Measurements from ENCODE around the gene ESRRB. TPM values are rescaled to one million over a fixed set of nuclear protein-coding genes. Genes with fewer than 3 reads are reported as not detected.
A peak's percentile ranks its signal among the peaks of the same experiment; 100 is the strongest.
"Not testable (repeated sequence)": the region's sequence is repeated elsewhere in the genome, so short reads cannot be mapped to it uniquely, and the experiment has no call there.

The ESRRB gene
- total RNA-seq, 2 donors from 2014 or later, result 0.30 to 0.36 TPM

DNA sequence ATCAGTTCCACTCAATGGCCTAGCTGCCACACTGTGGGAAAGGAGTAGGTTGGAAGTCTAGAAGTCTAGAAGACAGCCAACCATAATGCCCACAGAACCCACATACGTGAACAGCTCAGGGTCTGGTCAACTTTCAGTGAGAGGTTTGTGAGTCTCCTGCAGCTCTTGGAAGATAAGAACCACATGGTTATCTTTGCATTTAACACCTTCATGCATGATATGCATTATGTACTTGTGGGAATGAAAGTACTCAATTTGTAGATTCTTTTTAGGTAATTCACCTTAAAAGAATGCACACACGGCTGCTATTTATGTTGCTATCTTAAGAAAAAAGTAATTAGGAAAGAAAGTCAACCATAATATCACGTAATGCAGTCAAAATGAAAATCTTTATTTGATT lies 126.7 kb downstream of the ESRRB start:
- H3K4me3 Mint-ChIP-seq, result no peak overlapping the region
- H3K27ac Mint-ChIP-seq, result no peak overlapping the region
- no peaks in the 10 kb centered on the region for H3K27me3 Mint-ChIP-seq (ENCODE audit: low read depth)
- no peaks in the 10 kb centered on the region for H3K4me1 Mint-ChIP-seq (ENCODE audit: low read depth)
- DNase-seq, result no peak
- H3K36me3 Mint-ChIP-seq (ENCODE audit: insufficient read depth in 2 of 2), result peaks cover 0 to 2% of the 10 kb centered on the region in 2 donors
- no peaks in the 10 kb centered on the region for H3K9me3 Mint-ChIP-seq
- ATAC-seq (replicated peaks in 1 of 2), result no peak

DNA sequence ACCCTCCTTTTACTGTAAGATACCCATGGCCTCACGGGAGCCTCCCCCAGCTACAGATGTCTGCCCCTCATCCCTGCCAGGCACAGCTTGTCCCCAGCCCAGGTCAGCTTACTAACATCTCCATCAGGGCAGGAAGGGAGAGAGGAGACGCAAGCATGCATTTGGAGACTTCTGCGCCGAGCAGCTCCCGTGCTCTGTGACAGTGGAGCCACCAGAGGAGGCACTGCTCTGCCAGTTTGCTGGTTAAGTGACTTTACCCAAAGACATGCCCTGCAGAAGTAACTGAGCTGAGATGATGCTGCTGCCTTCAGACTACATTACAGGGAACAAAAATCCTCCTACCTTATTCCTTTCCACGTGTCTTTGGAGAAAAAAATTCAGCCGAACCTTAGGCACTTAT lies 133.4 kb downstream of the ESRRB start:
- DNase-seq (no peak), ATAC-seq (replicated peaks in 1 of 2) (no peak)
- Mint-ChIP-seq H3K27me3 (ENCODE audit: low read depth) (peaks cover 31% of the 10 kb centered on the region), H3K36me3 (ENCODE audit: insufficient read depth in 2 of 2) (peaks cover 0 to 2% of the 10 kb centered on the region in 2 donors), H3K27ac (no peak overlapping the region), H3K4me3 (no peak overlapping the region), H3K9me3 (no peaks in the 10 kb centered on the region), H3K4me1 (ENCODE audit: low read depth) (no peaks in the 10 kb centered on the region)

DNA sequence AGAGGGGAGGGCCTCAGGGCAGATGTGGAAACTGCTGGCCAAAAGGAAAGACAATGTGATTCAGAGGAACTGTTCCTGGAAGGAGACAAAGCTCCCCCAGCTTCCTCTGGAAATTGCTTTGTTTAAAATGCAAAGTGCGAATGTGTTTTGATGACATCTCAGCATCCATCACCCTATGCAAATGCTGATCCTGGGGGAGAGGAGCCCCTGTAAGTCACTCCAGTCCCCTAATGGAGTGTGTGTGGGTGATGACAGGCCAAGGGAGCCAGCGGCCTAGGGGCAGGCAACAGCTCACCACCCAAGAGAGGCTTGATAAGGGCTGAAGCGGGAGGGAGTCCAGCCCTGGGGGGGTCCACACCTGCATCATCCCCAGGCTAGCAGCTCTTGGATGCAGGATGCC lies 134.2 kb downstream of the ESRRB start:
- no peaks in the 10 kb centered on the region for H3K4me1 Mint-ChIP-seq (ENCODE audit: low read depth)
- peaks cover 34% of the 10 kb centered on the region for H3K27me3 Mint-ChIP-seq (ENCODE audit: low read depth)
- peaks cover 0 to 2% of the 10 kb centered on the region in 2 donors for H3K36me3 Mint-ChIP-seq (ENCODE audit: insufficient read depth in 2 of 2)
- DNase-seq (no peak), ATAC-seq (replicated peaks in 1 of 2) (no peak)
- H3K4me3 Mint-ChIP-seq, result no peak overlapping the region
- H3K9me3 Mint-ChIP-seq, result no peaks in the 10 kb centered on the region
- no peak overlapping the region for H3K27ac Mint-ChIP-seq

DNA sequence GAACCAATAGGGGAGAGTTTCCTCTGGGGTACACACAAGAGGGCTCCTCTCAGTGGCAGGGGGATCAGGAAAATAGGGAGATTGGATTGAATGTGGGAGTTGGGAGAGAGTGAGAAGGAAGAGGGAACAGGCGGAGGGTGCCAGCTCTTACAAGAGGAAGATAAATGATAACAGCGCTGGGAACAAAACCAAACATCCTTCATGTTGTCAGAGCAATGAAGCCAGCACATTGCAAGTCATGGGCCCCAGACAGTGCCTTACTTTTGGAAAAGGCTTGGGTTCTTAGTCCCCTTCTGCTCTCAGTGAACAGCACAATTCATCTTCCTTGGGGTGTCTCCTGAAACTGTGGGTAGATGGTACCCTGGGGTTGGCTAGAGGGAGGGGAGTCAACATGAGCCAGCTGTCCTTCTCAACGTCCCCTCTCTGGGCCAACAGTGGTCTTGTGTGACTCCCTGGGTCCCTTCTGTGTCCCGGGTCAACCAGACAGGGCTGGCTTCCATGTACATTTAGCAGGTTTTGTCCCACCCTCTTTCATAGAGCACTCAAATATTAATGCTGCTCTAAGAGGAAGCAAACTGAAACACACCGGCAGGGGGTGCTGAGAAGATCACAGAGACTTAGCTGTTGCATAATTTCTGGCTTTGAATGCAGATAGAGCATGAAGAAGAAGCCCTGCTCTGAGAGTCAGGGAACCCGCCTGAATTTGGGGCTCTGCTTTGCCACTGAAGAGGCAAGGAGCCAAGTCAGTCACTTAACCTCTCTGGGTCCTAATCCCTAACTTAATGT lies 138.5 kb downstream of the ESRRB start:
- Mint-ChIP-seq H3K9me3 (no peaks in the 10 kb centered on the region), H3K27ac (no peak overlapping the region), H3K4me1 (ENCODE audit: low read depth) (no peaks in the 10 kb centered on the region), H3K27me3 (ENCODE audit: low read depth) (peaks cover 31% of the 10 kb centered on the region), H3K4me3 (no peak overlapping the region), H3K36me3 (ENCODE audit: insufficient read depth in 2 of 2) (no peaks in the 10 kb centered on the region)
- DNase-seq (peak in 1 of 2 donors; percentile 4), ATAC-seq (replicated peaks in 1 of 2) (no peak)

DNA sequence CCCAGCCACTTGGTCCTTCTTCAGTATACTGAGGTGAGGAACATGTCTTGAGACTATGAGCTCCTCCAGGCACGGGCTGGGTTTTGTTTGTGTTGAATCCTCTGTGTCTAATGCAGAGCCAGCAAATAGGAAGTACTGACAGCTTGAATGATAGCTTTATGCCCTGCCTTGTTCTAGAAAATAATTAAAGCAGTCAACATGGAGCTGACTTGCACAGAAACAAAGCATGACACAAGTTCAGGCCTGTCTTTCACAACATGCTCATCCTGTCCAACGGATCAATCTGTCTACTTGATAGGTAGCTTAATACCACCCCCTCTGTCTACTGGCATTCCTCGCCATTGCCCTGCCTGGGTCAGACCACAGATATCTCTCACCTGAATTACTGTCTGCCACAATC lies 140.9 kb downstream of the ESRRB start:
- H3K36me3 Mint-ChIP-seq (ENCODE audit: insufficient read depth in 2 of 2), result no peaks in the 10 kb centered on the region
- H3K27me3 Mint-ChIP-seq (ENCODE audit: low read depth), result peaks cover 25% of the 10 kb centered on the region
- H3K4me1 Mint-ChIP-seq (ENCODE audit: low read depth), result no peaks in the 10 kb centered on the region

DNA sequence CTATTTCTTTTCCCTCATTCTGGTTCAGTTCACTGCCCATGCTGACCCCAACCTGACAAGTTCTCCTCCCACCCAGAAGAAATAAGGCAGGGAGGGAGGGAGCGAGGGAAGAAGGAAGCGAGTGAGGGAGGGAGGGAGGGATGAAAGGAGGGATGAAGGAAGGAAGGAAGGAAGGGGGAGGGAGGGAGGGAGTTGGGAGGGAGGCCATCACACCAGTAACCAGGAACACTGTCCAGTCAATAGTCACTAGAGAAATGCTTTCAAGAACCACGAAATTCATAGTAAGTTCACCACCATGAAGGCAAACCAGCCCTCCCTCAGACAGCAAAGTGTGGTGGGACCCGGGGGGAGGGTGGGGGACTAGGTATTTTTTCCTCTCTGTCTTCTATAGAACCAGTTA lies 142.4 kb downstream of the ESRRB start:
- ATAC-seq (replicated peaks in 1 of 2), result no peak
- peaks cover 3 to 9% of the 10 kb centered on the region in 2 donors for H3K9me3 Mint-ChIP-seq

More for the DNA sequence above, 140.9 kb downstream of the ESRRB start:
- no peak overlapping the region for H3K27ac Mint-ChIP-seq
- H3K9me3 Mint-ChIP-seq, result peaks cover 1 to 3% of the 10 kb centered on the region in 2 donors
- H3K4me3 Mint-ChIP-seq, result no peak overlapping the region
- DNase-seq, result no peak
- no peak for ATAC-seq (replicated peaks in 1 of 2)

DNA sequence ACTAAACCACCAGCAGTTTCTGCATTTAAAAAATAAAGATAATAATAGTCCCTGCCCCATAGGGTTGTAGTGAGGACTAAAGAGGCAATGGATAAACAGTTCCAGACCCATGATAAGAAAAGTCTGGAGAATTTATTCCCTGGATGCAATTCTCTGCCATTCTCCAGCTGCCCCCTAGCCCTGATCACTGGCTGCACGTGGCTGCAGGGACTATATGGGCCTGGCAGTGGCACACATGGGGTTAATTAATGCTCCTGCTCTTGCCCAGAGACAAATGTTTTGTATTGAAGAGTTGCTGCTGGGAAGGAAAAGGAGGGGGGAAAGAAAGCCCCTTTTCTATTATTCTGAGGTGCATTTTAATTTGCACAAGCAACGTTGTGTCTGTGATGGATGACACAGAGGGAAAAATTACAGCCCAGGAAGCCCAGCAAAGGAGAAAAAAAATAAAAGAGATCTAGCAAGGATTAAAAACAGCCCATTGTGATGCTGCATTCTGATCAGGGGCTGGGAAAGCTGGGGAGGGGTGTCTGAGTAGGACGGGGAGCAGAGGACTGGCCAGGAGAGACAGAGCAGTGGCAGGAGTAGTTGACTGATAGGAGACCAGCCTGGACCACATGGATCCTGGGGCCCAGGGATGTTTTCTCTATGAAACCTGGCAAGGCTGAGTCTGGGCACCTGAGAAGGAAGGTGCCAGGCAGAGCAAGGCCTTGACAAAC lies 149.3 kb downstream of the ESRRB start:
- Mint-ChIP-seq H3K4me1 (ENCODE audit: low read depth) (no peaks in the 10 kb centered on the region), H3K27me3 (ENCODE audit: low read depth) (peaks cover 7% of the 10 kb centered on the region), H3K9me3 (peaks cover 3 to 9% of the 10 kb centered on the region in 2 donors), H3K36me3 (ENCODE audit: insufficient read depth in 2 of 2) (no peaks in the 10 kb centered on the region), H3K27ac (no peak overlapping the region), H3K4me3 (no peak overlapping the region)
- ATAC-seq (replicated peaks in 1 of 2) (no peak), DNase-seq (no peak)

More for the DNA sequence above, 142.4 kb downstream of the ESRRB start:
- no peaks in the 10 kb centered on the region for H3K36me3 Mint-ChIP-seq (ENCODE audit: insufficient read depth in 2 of 2)
- H3K4me3 Mint-ChIP-seq, result no peak overlapping the region
- no peak overlapping the region for H3K27ac Mint-ChIP-seq
- no peak for DNase-seq
- no peaks in the 10 kb centered on the region for H3K4me1 Mint-ChIP-seq (ENCODE audit: low read depth)
- peaks cover 23% of the 10 kb centered on the region for H3K27me3 Mint-ChIP-seq (ENCODE audit: low read depth)

DNA sequence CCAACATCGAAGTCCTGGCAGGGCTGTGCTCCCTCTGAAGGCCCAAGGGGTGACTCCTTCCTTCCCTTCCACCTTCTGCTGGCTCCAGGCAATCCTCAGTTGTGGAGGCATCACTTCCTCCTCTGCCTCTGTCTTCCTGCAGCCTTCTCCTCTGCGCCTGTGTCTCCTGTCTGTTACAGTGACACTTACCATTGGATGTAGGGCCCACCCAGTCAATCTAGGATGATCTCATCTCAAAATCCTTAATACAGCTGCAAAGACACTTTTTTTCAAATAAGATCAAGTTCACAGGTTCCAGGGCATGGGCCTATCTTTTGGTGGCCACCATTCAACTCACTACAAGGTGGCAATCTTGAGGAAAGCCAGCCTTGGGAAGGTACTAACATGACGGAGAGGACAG lies 155.1 kb downstream of the ESRRB start:
- ATAC-seq (replicated peaks in 1 of 2) (no peak), DNase-seq (no peak)
- peaks cover 12% of the 10 kb centered on the region for H3K27me3 Mint-ChIP-seq (ENCODE audit: low read depth)
- H3K36me3 Mint-ChIP-seq (ENCODE audit: insufficient read depth in 2 of 2), result no peaks in the 10 kb centered on the region
- no peaks in the 10 kb centered on the region for H3K4me1 Mint-ChIP-seq (ENCODE audit: low read depth)
- H3K4me3 Mint-ChIP-seq, result no peak overlapping the region
- no peaks in the 10 kb centered on the region for H3K9me3 Mint-ChIP-seq
- H3K27ac Mint-ChIP-seq, result no peak overlapping the region

DNA sequence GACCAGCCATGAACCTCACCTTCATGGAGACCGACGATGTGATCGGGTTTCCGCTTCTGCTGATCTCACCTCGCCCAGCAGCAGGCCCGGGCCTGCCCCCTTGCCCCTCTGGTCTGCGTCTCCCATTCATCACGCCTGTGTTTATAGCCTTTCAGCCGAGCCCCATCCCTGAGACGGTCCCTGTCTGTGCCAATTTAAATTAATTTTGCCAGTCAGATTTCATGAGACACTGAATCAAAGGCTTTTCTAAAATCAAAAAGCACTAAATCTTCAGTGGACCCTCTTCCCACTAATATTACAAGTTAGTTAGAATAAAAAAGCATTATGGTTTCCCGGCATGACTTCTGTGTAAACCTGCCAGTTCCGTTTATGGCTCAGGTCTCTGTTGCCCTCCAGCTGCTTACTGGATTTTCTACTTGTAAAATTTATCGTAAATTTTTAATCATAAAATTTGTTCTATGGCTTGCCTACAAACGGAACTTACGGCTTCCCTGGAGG lies 155.9 kb downstream of the ESRRB start:
- no peaks in the 10 kb centered on the region for H3K4me1 Mint-ChIP-seq (ENCODE audit: low read depth)
- no peak for DNase-seq
- no peaks in the 10 kb centered on the region for H3K36me3 Mint-ChIP-seq (ENCODE audit: insufficient read depth in 2 of 2)
- no peaks in the 10 kb centered on the region for H3K9me3 Mint-ChIP-seq
- H3K27ac Mint-ChIP-seq, result no peak overlapping the region
- no peak overlapping the region for H3K4me3 Mint-ChIP-seq
- ATAC-seq (replicated peaks in 1 of 2), result no peak
- peaks cover 12% of the 10 kb centered on the region for H3K27me3 Mint-ChIP-seq (ENCODE audit: low read depth)

DNA sequence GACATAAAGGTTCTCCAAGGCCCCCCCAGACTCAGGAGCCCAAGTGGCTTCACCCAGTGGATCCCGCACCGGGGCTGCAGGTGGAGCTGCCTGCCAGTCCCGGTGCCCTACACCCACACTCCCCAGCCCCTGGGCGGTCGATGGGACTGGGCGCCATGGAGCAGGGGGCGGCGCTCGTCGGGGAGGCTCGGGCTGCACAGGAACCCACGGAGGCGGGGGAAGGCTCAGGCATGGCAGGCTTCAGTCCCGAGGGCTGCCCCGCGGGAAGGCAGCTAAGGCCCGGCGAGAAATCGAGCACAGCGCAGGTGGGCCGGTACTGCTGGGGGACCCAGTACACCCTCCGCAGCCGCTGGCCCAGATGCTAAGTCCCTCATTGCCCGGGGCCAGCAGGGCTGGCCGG lies 160.7 kb downstream of the ESRRB start:
- ATAC-seq (replicated peaks in 1 of 2); H3K4me1 Mint-ChIP-seq (ENCODE audit: low read depth); H3K9me3 Mint-ChIP-seq; DNase-seq; H3K27ac Mint-ChIP-seq; H3K36me3 Mint-ChIP-seq (ENCODE audit: insufficient read depth in 2 of 2); H3K4me3 Mint-ChIP-seq: not testable (repeated sequence)
- peaks cover 22% of the 10 kb centered on the region for H3K27me3 Mint-ChIP-seq (ENCODE audit: low read depth)

DNA sequence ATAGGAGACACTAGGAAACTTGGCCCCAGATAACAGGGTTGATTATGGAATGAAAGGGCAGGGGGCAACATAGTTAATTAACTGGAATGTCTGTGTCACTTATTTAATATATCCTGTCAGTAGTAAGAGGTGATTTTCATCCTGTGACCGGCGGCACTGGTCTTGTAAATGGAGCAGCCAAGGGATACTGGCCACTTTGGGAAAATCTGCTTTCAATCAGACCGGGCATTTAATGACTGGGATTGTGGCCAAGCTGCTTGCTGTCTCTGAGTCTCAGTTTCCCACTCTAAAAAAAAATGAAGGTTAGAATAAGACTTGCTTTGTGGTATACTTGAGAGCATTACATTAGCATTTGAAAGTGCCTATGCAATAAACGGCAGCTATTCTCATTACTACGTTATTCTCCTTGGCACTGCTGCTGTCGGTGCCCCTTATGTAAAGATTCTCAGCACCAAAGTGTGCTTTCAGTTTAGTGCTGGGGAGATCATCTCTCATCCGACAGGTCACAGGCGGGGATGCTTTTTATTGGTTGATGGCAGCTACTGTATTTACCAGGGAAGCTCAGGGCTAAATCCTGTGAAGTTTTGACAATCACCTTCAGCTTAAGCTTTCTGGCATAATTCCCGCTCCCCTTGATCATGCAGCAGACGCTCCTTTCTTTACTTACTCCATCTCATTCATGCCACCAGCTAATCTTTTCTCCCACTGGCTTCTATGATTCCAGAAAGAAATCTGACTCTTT lies 162.1 kb downstream of the ESRRB start:
- Mint-ChIP-seq H3K4me1 (ENCODE audit: low read depth) (no peaks in the 10 kb centered on the region), H3K27ac (no peak overlapping the region), H3K9me3 (no peaks in the 10 kb centered on the region), H3K36me3 (ENCODE audit: insufficient read depth in 2 of 2) (no peaks in the 10 kb centered on the region), H3K27me3 (ENCODE audit: low read depth) (peaks cover 22% of the 10 kb centered on the region), H3K4me3 (no peak overlapping the region)
- ATAC-seq (replicated peaks in 1 of 2), result no peak
- no peak for DNase-seq

DNA sequence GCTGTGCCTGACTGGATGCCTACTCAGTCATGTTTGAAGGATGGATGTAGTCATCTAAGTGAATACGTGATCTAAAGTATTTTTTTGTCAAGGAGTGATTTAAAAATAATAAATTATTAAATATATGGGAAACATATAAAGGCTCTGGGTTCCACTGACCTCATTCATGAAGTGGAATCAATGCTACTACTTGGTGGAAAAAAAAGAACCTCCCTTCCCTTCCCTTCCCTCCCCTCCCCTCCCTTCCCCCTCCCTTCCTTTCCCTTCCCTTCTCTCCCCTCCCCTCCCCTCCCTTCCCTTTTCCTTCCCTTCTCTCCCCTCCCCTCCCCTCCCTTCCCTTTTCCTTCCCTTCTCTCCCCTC lies 162.7 kb downstream of the ESRRB start:
- no peaks in the 10 kb centered on the region for H3K4me1 Mint-ChIP-seq (ENCODE audit: low read depth)
- H3K36me3 Mint-ChIP-seq (ENCODE audit: insufficient read depth in 2 of 2), result no peaks in the 10 kb centered on the region
- peaks cover 17% of the 10 kb centered on the region for H3K27me3 Mint-ChIP-seq (ENCODE audit: low read depth)
- ATAC-seq (replicated peaks in 1 of 2) (no peak), DNase-seq (no peak)
- H3K9me3 Mint-ChIP-seq, result no peaks in the 10 kb centered on the region
- no peak overlapping the region for H3K4me3 Mint-ChIP-seq
- H3K27ac Mint-ChIP-seq, result no peak overlapping the region

DNA sequence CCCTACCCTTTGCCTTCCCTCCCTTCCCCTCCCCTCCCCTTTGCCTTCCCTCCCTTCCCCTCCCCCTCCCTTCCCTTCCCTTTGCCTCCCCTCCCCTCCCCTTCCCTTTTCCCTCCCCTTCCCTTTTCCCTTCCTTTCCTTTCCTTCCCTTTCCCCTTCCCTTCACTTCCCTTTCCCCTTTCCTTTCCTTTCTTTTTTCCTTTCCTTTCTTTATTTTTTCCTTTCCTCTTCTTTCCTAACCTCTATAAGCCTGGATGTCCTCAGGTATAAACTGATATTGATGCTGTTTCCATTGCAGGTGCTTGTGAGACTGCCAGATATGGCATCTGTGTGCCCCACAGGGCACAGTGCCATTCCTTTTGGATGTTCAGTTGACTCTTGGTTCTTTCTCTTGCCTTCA lies 163.2 kb downstream of the ESRRB start:
- Mint-ChIP-seq H3K4me1 (ENCODE audit: low read depth) (no peaks in the 10 kb centered on the region), H3K27me3 (ENCODE audit: low read depth) (peaks cover 13% of the 10 kb centered on the region), H3K9me3 (no peaks in the 10 kb centered on the region), H3K4me3 (no peak overlapping the region), H3K27ac (no peak overlapping the region), H3K36me3 (ENCODE audit: insufficient read depth in 2 of 2) (no peaks in the 10 kb centered on the region)
- DNase-seq, result no peak
- no peak for ATAC-seq (replicated peaks in 1 of 2)

Measured in activated T-cell treated with anti-CD3 and anti-CD28 coated beads, Interleukin-2, amount 50 U/mL, for 72 hours (primary cell).